ENCODE measurements around the gene FHAD1. TPM values are rescaled to one million over a fixed set of nuclear protein-coding genes. Genes with fewer than 3 reads are reported as not detected.
"Not testable (repeated sequence)": the region's sequence is repeated elsewhere in the genome, so short reads cannot be mapped to it uniquely, and the experiment has no call there.

FHAD1 gene
- total RNA-seq, 1 donor from 2014 or later: not detected

- Mint-ChIP-seq H3K27ac (ENCODE audit: unreplicated experiment) (no peak overlapping the region), H3K27me3 (ENCODE audit: low read depth) (peaks cover 47% of the 10 kb centered on the region), H3K9me3 (ENCODE audit: low read depth) (no peaks in the 10 kb centered on the region), H3K36me3 (ENCODE audit: low read depth) (no peaks in the 10 kb centered on the region), H3K4me3 (ENCODE audit: unreplicated experiment) (no peak overlapping the region), H3K4me1 (ENCODE audit: low read depth) (no peaks in the 10 kb centered on the region)
- no peak for TF ChIP-seq CTCF (IDR thresholded peaks at IDR 0.05)
- DNase-seq (ENCODE audit: low spot score): no peak
Observed at GRCh38 chr1:15384301-15384901, 137.4 kb downstream of the FHAD1 start.

GRCh38 chr1:15385420-15385819, 138.4 kb downstream of the FHAD1 start:
- Mint-ChIP-seq H3K27me3 (ENCODE audit: low read depth) (peaks cover 42% of the 10 kb centered on the region), H3K4me1 (ENCODE audit: low read depth) (no peaks in the 10 kb centered on the region), H3K27ac (ENCODE audit: unreplicated experiment) (no peak overlapping the region), H3K9me3 (ENCODE audit: low read depth) (no peaks in the 10 kb centered on the region), H3K36me3 (ENCODE audit: low read depth) (no peaks in the 10 kb centered on the region), H3K4me3 (ENCODE audit: unreplicated experiment) (no peak overlapping the region)
- no peak for DNase-seq (ENCODE audit: low spot score)
- no peak for TF ChIP-seq CTCF (IDR thresholded peaks at IDR 0.05)

- Mint-ChIP-seq H3K4me3 (ENCODE audit: unreplicated experiment) (peak overlapping the region; percentile 6), H3K27me3 (ENCODE audit: low read depth) (peaks cover 40% of the 10 kb centered on the region), H3K9me3 (ENCODE audit: low read depth) (no peaks in the 10 kb centered on the region), H3K27ac (ENCODE audit: unreplicated experiment) (no peak overlapping the region), H3K36me3 (ENCODE audit: low read depth) (no peaks in the 10 kb centered on the region), H3K4me1 (ENCODE audit: low read depth) (no peaks in the 10 kb centered on the region)
- no peak for TF ChIP-seq CTCF (IDR thresholded peaks at IDR 0.05)
- DNase-seq (ENCODE audit: low spot score): no peak
Observed at GRCh38 chr1:15386164-15386749, 139.2 kb downstream of the FHAD1 start.

- no peak for DNase-seq (ENCODE audit: low spot score)
- no peaks in the 10 kb centered on the region for H3K36me3 Mint-ChIP-seq (ENCODE audit: low read depth)
- TF ChIP-seq CTCF (IDR thresholded peaks at IDR 0.05): no peak
- H3K27me3 Mint-ChIP-seq (ENCODE audit: low read depth): peaks cover 26% of the 10 kb centered on the region
- H3K4me3 Mint-ChIP-seq (ENCODE audit: unreplicated experiment): no peak overlapping the region
- no peaks in the 10 kb centered on the region for H3K9me3 Mint-ChIP-seq (ENCODE audit: low read depth)
- H3K4me1 Mint-ChIP-seq (ENCODE audit: low read depth): no peaks in the 10 kb centered on the region
- no peak overlapping the region for H3K27ac Mint-ChIP-seq (ENCODE audit: unreplicated experiment)
Observed at GRCh38 chr1:15388201-15388880, 141.3 kb downstream of the FHAD1 start.

- H3K27me3 Mint-ChIP-seq (ENCODE audit: low read depth): peaks cover 22% of the 10 kb centered on the region
- H3K27ac Mint-ChIP-seq (ENCODE audit: unreplicated experiment); DNase-seq (ENCODE audit: low spot score): not testable (repeated sequence)
Observed at GRCh38 chr1:15389828-15390227, 142.8 kb downstream of the FHAD1 start.

More at GRCh38 chr1:15389828-15390227, 142.8 kb downstream of the FHAD1 start:
- H3K36me3 Mint-ChIP-seq (ENCODE audit: low read depth); H3K4me3 Mint-ChIP-seq (ENCODE audit: unreplicated experiment); H3K4me1 Mint-ChIP-seq (ENCODE audit: low read depth); H3K9me3 Mint-ChIP-seq (ENCODE audit: low read depth): not testable (repeated sequence)
